Urinary bladder (tissue), 4 donors: ENCODE measurements around the gene TBCK. TPM values are rescaled to one million over a fixed set of nuclear protein-coding genes. Genes with fewer than 3 reads are reported as not detected.
"Not testable (repeated sequence)": the region's sequence is repeated elsewhere in the genome, so short reads cannot be mapped to it uniquely, and the experiment has no call there.

ENCODE experiments used
- DNase-seq: peaks from one replicate; pipeline ENCODE4 v3.0.0-alpha.2; 2015; ENCODE audit errors: extremely low spot score
- H3K27ac ChIP-seq: one replicate; pipeline ENCODE4 v1.5.1; 2013; ENCODE audit warnings: low read depth, mild to moderate bottlenecking, moderate library complexity
- H3K36me3 ChIP-seq: one replicate; pipeline ENCODE4 v1.6.1; 2013; ENCODE audit warnings: mild to moderate bottlenecking, moderate library complexity; ENCODE audit not compliant: insufficient read depth
- H3K4me1 ChIP-seq: one replicate; pipeline ENCODE4 v1.6.1; 2013; ENCODE audit warnings: mild to moderate bottlenecking, moderate library complexity; ENCODE audit not compliant: insufficient read depth
- H3K4me3 ChIP-seq: one replicate; pipeline ENCODE4 v1.5.1; 2013; ENCODE audit warnings: low read depth, low read length
- WGBS: extraction: QIAGEN DNeasy Blood & Tissue Kit; methylation state at CpG from one replicate; pipeline ENCODE4 v1.1.7; 2013; 5-methylcytosine and 5-hydroxymethylcytosine counted together
- polyA plus RNA-seq: library from polyadenylated mRNA; stranded (reverse); fragments of 200-250 nt; gene quantifications from one replicate; pipeline ENCODE4 v1.2.3, GENCODE V29; 2013
- total RNA-seq: library from RNA; depleted of rRNA; stranded (reverse); fragments of >200 nt; gene quantifications from one replicate; pipeline ENCODE4 v1.2.3, GENCODE V29; 2014
- donor health status: healthy with polysubstance abuse.
- donor health status: healthy.

Gene TBCK
- total and polyA plus RNA-seq, 2 donors: 14.1 to 113 TPM

DNA sequence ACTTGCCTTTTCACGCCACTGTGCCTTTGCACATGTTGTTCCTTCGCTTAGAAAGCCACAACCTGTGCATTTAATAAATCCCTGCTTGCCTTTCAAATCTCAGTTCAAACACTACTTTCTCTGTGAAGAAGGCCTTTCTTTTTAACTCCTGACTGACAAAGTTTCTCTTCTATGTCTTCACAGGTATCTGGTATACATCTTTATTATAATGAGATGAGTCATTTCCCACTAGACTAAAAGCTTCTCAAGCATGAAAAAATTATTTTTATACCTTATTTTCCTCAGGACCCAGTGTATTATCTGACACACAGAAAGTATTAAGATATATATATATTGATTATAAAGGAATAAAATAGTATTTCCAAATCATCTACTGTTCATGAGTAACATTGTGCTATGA is 189.9 kb downstream of the TBCK start:
- Histone ChIP-seq H3K4me3 (no peak overlapping the region), H3K27ac (no peak overlapping the region), H3K36me3 (no peaks in the 10 kb centered on the region), H3K4me1 (no peaks in the 10 kb centered on the region)
- 98% methylated on average over 2 of the region's 2 CpGs for whole genome bisulfite sequencing
- DNase-seq: no peak

DNA sequence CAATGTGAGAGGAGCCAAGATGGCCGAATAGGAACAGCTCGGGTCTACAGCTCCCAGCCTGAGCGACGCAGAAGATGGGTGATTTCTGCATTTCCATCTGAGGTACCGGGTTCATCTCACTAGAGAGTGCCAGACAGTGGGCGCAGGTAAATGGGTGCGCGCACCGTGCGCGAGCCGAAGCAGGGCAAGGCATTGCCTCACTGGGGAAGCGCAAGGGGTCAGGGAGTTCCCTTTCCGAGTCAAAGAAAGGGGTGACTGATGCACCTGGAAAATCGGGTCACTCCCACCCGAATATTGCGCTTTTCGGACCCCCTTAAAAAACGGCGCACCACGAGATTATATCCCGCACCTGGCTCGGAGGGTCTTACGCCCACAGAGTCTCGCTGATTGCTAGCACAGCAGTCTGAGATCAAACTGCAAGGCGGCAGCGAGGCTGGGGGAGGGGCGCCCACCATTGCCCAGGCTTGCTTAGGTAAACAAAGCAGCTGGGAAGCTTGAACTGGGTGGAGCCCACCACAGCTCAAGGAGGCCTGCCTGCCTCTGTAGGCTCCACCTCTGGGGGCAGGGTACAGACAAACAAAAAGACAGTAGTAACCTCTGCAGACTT is 196.0 kb downstream of the TBCK start:
- DNase-seq, H3K27ac ChIP-seq, H3K4me3 ChIP-seq, H3K4me1 ChIP-seq, H3K36me3 ChIP-seq: not testable (repeated sequence)
- WGBS: 97% methylated on average over 25 of the region's 28 CpGs

DNA sequence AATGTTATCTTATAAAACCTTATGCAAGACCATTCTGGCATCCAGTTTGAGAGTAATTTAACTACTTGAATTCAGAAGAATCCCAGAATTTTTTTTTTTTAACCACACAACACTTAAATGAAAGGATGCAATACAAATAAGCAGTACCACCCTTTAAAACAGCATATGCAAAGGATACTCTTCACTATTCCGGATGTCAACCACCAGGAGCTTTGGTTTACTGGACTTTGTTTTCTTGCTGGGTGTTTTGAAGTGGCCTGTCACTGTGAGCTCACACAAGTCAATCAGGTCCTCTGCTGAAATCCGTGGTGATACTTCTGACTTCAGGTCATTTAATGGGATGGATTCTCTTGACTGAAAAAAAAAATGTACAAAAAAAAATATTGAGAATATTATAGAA is 200.0 kb downstream of the TBCK start:
- no peak for DNase-seq
- Histone ChIP-seq H3K4me3 (no peak overlapping the region), H3K4me1 (no peaks in the 10 kb centered on the region), H3K36me3 (peaks cover 2% of the 10 kb centered on the region), H3K27ac (no peak overlapping the region)
- WGBS: 96% methylated on average over 2 of the region's 2 CpGs

DNA sequence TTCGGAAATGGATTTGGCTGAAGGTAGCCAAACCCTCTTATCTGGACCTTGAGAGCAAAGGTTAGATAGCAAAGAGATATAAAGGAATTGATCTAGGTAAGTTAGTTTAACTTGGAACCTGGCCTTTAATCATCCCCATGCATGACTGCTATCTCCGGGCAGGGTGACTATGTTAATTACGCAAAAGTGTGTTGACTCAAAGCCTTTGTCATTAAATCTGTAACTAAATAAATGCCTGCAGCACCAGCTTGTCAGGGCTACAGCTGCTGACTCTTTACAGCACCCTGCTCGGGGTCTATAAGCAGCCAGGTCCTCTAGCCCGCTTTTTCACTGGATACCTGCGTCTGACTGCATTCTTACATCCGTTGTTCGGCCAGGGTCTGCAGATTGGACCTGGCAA is 201.7 kb downstream of the TBCK start:
- Histone ChIP-seq H3K27ac (no peak overlapping the region), H3K36me3 (peaks cover 2% of the 10 kb centered on the region), H3K4me3 (no peak overlapping the region), H3K4me1 (no peaks in the 10 kb centered on the region)
- no peak for DNase-seq
- WGBS: 95% methylated on average over 8 of the region's 8 CpGs

DNA sequence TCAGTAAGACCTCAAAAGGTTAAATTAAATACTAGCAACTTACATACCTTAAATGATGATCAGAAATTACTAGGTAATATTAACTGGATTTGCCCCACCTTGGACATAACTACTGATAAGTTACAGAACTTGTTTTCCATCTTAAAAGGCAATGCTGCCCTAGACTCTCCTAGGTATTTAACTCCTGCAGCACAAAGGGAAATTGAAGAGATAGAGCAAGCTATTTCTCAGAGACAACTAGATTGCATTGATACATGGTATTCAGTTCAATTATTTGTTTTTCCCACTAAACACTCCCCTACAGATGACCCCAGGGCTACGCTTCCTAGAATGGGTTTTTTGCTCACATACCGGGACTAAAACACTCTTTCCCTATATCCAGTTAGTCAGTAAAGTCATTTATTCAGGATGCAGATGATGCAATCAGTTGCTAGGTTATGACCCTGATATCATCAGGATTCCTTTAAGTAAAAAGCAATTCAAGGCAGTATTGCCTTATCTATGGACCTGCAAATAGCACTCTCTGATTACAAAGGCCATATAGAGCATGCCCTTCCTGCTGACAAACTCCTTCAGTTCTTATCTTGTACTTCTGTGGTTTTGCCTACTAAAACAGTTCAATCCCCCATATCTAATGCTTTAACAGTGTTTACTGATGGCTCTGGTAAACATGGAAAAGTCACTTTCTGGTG is 204.1 kb downstream of the TBCK start:
- not testable (repeated sequence) for H3K36me3 ChIP-seq, H3K4me3 ChIP-seq, H3K4me1 ChIP-seq, H3K27ac ChIP-seq, DNase-seq
- 97% methylated on average over 2 of the region's 2 CpGs for WGBS

DNA sequence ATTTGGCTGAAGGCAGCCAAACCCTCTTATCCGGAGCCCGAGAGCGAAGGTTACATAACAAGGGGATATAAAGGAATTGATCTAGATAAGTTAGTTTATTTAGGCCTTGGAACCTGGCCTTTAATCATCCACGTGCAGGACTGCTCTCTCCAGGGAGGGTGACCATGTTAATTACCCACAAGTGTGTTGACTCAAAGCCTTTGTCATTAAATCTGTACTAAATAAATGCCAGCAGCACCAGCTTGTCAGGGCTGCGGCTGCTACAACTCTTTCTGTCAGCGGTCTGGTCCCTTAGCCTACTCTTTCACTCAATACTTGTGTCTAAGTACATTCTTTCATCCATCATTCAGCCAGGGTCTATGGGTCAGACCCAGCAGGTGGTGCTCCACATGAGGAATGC is 206.1 kb downstream of the TBCK start:
- H3K4me3 ChIP-seq: no peak overlapping the region
- no peak for DNase-seq
- H3K36me3 ChIP-seq: peaks cover 4% of the 10 kb centered on the region
- WGBS: 94% methylated on average over 6 of the region's 6 CpGs
- H3K27ac ChIP-seq: no peak overlapping the region
- no peaks in the 10 kb centered on the region for H3K4me1 ChIP-seq

DNA sequence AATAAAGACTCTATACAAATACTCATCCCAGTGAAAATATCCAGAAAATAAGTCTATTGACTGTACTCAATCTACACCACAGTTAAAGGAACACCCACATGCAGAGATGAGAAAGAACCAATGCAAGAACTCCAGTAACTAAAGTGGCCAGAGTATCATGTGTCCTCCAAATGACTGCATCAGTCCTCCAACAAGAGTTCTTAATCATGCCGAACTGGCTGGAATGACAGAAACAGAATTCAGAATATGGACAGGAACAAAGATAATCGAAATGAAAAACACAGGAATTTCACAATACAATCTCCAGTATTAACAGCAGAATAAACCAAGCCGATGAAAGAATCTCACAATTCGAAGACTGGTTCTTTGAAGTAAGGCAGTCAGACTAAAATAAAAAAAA is 210.3 kb downstream of the TBCK start:
- Histone ChIP-seq H3K4me3 (no peak overlapping the region), H3K36me3 (peaks cover 2% of the 10 kb centered on the region), H3K27ac (no peak overlapping the region), H3K4me1 (no peaks in the 10 kb centered on the region)
- 98% methylated on average over 4 of the region's 4 CpGs for WGBS
- DNase-seq: no peak

DNA sequence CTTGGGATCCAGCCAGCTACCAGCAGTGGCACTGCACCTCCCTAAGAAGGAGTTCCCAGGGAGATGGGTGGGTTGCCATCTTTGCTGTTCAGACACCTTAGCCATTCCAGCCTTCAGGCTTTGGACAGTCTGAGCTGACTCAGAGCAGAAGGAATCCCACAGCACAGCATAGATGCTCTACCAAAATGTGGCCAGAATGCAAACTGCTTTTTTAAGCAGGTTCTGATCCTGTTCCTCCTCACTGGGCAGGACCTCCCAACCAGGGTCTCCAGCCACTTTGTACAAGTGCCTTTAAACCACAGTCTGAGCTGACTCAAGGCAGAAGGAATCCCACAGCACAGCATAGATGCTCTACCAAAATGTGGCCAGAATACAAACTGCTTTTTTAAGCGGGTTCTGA is 211.7 kb downstream of the TBCK start:
- WGBS: 100% methylated on average over 1 of the region's 1 CpG
- no peak for DNase-seq

DNA sequence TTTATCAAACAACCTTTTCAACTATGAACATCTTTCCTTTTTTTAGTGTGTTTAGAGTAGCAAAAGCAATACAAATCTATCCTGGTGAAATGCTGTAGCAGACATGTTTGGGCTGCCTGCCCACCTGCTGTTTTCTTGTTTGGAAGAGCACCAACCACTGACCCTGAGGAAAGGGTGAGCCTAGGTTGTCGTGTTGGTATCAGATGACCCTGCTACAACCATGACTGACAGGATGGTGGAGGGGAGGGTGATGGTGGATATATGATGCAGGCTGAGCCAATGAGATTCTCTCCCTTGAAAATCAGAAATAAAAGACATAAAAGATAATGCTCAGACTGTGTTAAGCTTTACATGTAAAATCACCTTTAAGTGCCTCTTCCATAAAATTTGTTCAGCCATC is 219.6 kb downstream of the TBCK start:
- 55% methylated on average over 1 of the region's 1 CpG for WGBS
- no peak overlapping the region for H3K27ac ChIP-seq
- peaks cover 5% of the 10 kb centered on the region for H3K36me3 ChIP-seq
- H3K4me1 ChIP-seq: no peaks in the 10 kb centered on the region
- DNase-seq: no peak
- H3K4me3 ChIP-seq: no peak overlapping the region

More for the DNA sequence above, 211.7 kb downstream of the TBCK start:
- Histone ChIP-seq H3K27ac (no peak overlapping the region), H3K4me1 (no peaks in the 10 kb centered on the region), H3K4me3 (no peak overlapping the region), H3K36me3 (peaks cover 2% of the 10 kb centered on the region)

DNA sequence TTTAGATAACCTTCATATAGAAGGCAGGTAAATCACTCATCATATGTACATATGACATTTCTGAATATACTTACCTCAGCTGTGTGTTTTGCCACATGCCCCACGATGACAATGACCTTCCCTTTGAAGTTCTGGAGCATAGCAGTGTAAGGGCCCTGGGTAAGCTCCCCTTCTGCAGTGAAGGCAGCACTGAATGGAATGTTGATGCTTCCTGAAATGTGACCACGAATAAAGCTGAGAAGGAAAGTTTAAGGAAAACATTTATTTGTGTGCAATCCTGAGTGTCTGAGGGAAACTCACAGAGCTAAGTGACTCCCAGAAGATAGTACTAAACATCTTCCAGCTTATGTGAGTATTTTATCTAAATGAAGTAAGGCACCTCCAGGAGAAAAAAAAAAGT is 220.6 kb downstream of the TBCK start:
- Histone ChIP-seq H3K36me3 (peaks cover 5% of the 10 kb centered on the region), H3K4me3 (no peak overlapping the region), H3K4me1 (no peaks in the 10 kb centered on the region), H3K27ac (no peak overlapping the region)
- 45% methylated on average over 2 of the region's 2 CpGs for WGBS
- DNase-seq: no peak

DNA sequence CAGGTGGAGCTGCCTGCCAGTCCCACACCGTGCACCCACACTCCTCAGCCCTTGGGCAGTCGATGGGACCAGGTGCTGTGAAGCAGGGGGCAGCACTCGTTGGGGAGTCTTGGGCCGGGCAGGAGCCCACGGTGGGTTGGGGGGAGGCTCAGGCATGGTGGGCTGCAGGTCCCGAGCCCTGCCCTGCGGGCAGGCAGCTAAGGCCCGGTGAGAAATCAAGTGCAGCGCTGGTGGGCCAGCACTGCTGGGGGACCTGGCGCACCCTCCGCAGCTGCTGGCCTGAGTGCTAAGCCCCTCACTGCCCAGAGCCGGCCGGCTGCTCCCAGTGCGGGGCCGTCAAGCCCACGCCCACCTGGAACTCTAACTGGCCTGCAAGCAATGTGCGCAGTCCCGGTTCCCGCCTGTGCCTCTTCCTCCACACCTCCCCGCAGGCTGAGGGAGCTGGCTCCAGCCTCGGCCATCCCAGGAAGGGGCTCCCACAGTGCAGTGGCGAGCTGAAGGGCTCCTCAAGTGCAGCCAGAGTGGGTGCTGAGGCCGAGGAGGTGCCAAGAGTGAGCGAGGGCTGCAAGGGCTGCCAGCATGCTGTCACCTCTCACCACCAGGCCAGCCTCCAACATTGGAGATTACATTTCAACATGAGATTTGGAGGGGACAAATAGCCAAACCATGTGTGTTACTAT is 223.5 kb downstream of the TBCK start:
- DNase-seq: no peak
- 97% methylated on average over 24 of the region's 24 CpGs for WGBS
- peaks cover 5% of the 10 kb centered on the region for H3K36me3 ChIP-seq
- no peak overlapping the region for H3K4me3 ChIP-seq
- no peak overlapping the region for H3K27ac ChIP-seq
- no peaks in the 10 kb centered on the region for H3K4me1 ChIP-seq

DNA sequence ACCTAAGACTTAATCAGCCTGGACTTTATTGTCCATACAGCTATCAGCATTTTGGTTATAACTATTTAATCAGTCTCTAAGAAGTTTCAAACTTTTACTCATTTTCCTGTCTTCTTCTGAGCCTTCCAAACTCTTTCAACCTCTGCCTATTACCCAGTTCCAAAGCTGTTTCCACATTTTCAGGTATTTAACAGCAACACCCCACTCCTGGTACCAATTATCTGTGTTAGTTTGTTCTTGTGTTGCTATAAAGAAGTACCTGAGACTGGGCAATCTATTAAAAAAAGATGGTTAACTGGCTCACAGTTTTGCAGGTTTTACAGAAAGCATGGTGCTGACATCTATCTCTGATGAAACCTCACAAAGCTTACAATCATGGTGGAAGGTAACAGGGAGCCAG is 225.2 kb downstream of the TBCK start:
- Histone ChIP-seq H3K4me1 (no peaks in the 10 kb centered on the region), H3K4me3 (no peak overlapping the region), H3K36me3 (peaks cover 5% of the 10 kb centered on the region), H3K27ac (no peak overlapping the region)
- no peak for DNase-seq

DNA sequence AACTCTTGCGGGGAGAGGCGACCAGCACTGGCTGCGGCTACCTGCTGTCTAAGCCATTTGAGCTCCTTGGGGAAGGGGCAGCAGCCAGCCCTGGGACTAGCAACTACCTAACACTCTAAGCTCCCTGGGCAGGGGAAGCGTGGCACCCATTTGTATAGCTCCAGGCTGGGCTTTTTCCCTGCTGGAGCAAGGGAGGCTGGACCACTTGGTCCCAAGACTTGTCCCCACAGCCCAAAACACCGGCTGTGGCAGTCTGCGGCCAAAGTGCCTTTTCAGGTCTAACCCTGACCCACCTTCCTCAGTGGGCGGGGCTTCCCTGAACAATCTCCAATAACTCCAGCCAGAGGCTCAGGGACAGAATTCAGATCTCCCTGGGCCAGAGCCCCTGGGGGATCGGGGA is 232.9 kb downstream of the TBCK start:
- WGBS: 98% methylated on average over 8 of the region's 8 CpGs
- Histone ChIP-seq H3K27ac (no peak overlapping the region), H3K4me3 (no peak overlapping the region), H3K4me1 (no peaks in the 10 kb centered on the region), H3K36me3 (no peaks in the 10 kb centered on the region)
- no peak for DNase-seq

DNA sequence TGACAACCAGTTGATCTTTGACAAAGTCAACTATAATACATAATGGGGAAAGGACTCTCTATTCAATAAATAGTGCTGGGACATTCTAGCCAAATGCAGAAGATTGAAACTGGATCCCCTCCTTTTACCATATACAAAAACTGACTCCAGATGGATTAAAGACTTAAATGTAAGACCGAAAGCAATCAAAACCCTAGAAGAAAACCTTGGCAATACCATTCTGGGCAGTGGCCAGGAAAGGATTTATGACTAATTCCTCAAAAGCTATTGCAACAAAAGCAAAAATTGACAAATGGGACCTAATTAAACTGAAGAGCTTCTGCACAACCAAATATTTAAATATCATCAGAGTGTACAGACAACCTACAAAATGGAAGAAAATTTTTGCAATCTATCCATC is 235.6 kb downstream of the TBCK start:
- H3K36me3 ChIP-seq: no peaks in the 10 kb centered on the region
- WGBS: 56% methylated on average over 1 of the region's 1 CpG
- no peaks in the 10 kb centered on the region for H3K4me1 ChIP-seq
- DNase-seq: no peak
- no peak overlapping the region for H3K27ac ChIP-seq
- H3K4me3 ChIP-seq: no peak overlapping the region
